HG02840 (cell line): ENCODE measurements around the gene MAEL.
"Not testable (repeated sequence)": the region's sequence is repeated elsewhere in the genome, so short reads cannot be mapped to it uniquely, and the experiment has no call there.

Source experiments
- ATAC-seq: cut with Tn5 transposase; IDR thresholded peaks from one replicate; pipeline ENCODE4 v1.9.1; 2021; ENCODE audit warnings: mild to moderate bottlenecking, moderate library complexity, moderate number of reproducible peaks; ENCODE audit not compliant: unreplicated experiment, low FRiP score

The MAEL gene

DNA sequence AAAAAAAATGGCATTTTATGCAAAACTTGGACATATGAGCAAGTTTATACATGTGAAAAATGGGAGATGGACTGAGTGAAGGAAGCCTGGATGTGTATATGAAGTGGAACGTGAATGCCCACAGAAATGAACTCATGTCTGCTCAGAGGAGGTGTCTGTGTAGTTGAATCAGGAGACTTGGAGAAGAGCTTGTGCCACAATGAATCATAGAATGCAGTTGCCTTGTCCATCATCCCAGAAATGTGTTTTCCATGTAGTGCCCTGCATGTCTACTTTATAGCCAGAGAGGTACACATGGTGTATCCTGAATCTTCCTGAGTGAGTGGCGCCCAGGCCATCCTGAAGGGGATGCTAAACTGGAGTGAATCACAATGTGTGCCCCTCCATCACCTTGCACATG, 11.1 kb upstream of the MAEL start:
- no peak for ATAC-seq

DNA sequence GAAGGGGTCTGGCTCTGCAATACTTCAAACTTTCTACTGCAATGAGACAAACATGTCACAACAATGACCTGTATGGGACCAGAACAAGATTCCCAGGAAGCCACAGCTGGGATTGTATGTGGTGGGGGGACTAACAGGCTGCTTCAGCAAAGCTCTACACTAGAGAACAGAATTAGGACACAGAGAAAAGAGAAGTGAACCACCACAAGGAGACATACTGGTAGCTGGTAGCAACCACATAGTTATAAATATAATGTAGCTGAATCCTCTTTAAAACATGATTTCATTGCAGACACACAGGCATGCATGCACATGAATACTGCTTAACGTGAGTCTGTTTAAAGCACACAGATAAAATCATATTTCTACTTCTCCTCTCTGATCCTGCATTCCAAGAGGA, 10.3 kb upstream of the MAEL start:
- ATAC-seq = no peak

DNA sequence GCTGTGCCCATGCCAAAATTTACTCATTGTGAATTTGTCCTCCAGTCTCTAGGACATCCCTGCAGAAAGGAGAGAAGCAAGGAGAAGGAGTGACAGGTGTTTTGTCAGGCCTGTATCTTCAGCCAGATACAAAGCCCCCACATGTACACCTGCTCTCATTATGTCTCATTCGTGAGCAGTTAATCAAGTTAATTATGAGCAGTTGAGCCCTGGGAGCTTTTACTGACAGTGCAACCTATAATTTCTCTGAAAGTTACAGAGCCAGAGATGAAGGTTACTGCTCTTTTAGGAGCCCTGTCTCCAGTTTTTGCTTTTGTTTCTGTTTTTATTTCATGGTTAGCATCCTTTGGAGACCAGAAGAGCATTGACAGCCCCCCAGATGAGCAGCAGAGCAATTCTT, 8.7 kb upstream of the MAEL start:
- no peak for ATAC-seq

DNA sequence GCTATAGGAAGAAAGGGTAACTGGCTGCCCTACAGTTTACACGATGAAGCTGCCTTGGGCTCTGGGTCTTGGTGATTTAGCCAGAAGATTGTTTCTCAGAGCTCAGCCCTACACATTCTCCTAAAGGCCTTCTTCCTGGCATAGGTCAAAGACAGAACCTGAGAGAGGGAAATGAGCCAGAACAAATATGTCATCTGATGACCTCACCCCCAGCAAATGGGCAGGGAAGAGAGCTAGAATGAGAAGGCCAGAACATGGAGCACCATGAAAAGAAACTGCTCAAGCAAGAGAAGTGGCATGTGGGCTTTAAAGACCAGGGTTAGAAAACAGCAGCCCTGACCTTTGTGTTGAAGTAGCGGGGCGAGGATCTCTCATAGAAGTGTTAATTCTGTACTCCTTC, 8.3 kb upstream of the MAEL start:
- ATAC-seq = no peak

DNA sequence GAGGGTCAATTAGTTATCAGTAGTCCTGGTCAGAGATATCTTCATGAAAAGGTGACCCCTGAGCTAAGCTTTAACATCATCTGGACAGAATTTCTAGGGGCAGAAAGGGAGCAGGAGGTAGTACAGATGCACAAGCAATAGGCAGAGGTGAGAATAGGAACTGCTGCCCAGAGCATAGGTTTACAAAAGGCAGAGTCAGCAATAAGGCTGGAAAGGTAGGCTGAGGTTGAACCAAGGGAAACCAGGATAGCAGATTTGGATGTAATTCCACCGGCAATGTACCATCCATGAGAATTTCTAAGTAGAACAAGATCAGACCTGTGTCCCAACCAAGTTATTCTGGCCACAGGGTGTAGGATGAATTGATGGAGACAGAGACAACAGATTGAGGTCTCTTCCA, 7.5 kb upstream of the MAEL start:
- ATAC-seq = no peak

DNA sequence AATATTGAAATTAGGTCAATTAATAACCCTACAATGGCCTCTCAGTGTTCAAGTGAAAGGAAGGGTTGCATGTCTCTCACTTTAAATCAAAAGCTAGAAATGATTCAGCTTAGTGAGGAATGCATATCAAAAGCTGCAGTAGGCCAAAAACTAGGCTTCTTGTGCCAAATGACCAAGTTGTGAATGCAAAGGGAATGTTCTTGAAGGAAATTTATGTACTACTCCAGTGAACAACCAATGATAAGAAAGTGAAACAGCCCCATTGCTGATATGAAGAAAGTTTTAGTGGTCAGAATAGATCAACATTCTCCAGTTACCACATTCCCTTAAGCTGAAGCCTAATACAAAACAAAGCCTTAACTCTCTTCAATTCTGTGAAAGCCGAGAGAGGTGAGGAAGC, 10.0 kb downstream of the MAEL start:
- no peak for ATAC-seq

DNA sequence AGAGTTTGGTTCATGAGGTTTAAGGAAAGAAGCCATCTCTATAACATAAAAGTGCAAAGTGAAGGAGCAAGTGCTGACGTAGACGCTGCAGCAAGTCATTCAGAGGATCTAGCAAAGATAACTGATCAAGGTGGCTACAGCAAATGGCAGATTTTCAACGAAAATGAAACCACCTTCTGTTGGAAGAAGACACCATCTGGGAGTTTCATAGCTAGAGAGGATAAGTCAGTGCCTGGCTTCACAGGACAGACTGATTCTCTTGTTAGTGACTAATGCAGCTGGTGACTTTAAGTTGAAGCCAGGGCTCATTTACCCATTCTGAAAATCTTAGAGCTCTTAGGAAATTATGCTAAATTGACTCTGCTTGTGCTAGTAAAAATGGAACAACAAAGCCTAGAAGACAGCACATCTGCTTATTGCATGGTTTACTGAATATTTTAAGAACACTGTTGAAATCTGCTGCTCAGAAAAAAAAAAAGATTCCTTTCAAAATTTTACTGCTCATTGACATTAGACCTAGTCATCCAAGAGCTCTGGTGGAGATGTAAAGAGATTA, 10.5 kb downstream of the MAEL start:
- ATAC-seq = no peak

DNA sequence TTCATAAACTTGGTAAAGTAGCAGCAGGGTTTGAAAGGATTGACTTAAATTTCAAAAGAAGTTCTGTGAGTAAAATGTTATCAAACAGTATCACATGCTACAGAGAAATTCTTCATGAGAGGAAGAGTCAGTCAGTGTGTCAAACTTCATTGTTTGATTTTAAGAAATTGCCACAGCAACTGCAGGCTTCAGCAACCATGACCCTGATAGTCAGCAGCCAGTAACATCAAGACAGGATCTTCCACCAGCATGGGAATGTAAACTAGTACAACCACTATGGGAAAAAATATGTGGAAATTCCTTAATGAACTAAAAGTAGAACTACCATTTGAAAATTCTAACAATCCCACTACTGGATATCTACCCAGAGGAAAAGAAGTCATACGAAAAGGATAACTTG, 11.5 kb downstream of the MAEL start:
- ATAC-seq = no peak

DNA sequence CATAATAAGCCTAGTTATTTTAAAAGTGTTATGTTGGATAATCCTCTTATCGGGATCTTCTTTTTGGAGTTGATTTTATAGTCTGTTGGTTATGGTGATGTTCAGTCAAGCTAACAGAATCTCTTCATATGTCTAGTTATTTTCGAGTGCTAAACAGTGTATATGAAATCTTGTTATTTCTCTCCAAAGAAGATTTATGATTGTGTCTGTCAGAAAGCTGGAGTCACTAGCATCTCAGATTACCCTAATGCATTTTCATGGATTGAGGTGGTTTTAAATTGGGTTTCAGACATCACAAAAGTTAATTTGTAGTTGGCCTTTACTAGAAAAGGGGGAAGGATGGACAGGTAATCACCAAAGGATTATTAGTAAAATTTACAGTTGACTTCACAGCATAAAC, 13.3 kb downstream of the MAEL start:
- no peak for ATAC-seq

DNA sequence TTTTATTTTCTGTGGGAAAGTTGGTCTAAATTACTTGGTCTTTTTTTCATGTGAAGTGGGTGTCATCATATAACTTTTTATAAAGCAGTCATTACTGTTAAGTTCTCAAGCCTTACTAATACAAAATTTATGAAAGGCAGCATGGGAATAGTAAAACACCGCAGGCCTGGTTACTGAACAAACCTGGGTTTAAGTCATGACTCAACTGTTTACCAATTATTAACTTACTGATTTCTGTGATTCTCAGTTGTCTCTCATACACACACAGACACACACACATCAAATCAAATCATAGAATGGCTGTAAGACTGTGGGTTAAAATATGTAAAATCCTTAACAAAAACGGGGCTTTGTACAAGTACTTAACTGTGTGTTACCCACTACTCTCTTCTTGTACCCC, 14.6 kb downstream of the MAEL start:
- ATAC-seq = no peak

DNA sequence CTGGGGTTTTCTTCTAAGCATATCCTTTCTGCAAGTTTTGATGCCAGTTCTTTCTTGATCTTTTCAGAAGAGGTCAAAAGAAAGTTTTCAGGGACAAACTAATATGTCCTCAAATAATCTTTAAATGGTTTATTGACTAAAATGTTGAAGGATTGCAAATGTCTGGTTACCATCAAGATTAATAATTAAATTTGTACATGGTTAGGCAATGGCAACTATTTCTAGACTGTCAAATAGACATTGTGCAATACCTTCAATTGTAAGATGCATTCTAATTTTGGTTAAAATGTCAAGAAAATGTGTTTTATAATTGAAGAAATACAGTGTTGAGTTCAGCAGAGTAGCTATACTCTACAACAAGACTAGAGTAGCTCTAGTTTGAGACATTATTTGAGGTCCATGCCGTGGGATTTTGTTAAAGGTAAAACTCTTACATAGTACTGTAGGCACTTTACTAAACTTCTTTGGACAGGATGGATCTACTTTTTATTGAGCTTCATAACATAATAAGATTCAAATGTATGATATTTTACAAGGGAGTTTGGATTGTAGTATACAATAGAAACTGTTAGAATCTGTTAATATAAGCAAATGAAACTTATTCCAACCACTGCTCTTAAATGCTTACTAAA, 22.6 kb downstream of the MAEL start:
- no peak for ATAC-seq

DNA sequence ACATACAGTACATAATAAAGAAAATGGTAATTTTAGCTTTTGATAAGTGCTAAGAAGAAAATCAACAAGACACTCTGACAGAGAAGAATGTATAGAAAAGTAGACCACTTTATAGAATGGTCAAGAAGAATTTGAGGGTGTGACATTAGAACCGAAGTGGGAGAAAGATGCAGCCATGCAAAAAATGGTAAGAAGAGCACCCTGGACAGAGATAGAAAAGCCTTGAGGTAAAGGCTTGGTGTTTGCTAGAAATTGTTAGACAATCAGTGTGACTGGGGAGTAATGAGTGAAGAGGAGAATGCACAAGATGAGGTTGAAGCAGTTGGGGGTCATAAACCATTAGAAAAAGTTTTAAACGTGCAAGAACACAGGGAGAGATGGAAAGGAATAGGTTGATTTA, 23.5 kb downstream of the MAEL start:
- ATAC-seq = no peak

DNA sequence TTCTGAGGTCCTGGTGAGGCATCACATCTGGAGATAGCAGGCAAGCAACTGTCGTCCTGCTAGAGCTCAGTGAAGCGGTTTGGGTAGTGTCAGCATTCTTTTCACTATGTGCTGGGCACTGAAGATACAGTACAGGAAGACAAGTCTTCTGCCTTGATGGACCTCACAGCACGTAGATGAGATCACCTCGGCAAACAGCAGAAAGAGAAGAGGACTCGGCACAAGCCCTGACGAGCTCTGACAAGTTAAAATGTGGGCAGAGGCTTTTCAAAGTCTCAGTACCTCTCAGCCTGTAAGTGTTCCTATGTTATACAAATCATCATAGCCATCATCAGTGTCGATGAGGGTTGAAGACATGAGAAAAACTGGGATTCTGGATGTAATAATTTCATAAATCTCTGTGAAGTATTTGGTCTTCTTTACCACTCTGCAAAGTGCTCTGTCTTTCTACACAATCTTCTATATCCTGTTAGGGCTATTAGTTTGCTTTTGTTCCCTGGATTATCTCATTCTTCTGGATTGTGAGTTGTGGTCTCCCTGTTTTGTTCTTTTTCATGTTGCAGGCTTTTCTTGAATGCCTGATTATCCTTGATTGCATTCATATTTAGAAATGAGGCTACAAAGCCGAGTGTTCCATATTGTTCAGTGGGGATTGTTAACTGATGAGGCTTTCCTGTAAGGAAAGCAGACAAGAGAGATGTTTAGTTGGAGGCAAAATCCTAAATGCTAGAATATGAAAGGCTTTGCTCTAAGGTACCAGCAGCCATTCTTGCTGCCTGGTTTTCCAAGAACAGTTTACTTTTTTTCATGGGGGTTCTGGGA, 24.2 kb downstream of the MAEL start:
- ATAC-seq = no peak

DNA sequence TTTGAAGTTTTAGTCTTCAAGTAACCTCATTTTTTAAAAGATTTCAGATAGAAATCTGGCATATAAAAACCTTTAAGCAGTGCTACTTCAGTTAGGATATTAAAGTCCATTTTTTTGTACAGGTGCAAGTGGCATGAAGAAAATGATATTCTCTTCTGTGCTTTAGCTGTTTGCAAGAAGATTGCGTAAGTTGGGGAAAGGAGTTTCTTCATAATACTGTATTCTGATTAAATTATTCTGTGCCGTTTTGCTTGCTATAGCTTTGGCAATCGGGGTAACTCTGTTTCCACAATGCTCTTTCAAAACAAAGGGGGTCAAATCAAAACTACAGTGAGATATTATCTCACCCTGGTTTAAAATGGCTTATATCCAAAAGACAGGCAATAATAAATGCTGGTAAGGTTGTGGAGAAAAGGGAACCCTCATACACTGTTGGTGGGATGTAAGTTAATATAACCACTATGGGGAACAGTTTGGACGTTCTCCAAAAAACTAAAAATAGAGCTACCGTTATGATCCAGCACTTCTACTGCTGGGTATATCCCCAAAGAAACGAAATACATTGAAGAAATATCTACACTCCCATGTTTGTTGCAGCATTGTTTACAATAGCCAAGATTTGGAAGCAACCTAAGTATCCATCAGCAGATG, 27.1 kb downstream of the MAEL start:
- no peak for ATAC-seq

DNA sequence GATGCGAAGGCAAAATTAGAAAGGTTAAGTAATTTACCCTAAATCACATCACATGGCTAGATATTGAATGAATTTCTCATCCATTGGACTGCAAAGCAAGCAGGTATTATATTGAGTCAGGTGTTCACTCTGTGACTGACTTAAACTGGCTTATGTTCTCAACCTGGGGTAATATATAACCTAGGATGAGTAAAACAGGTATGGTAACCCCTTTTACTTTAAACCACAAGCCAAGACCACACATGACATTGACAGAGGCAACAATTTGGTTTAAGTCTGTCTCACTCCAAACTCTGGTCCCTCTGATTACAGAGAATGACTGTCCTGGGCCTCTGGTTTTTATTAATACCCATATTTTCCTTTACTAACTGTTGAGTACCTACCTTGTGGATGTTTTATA, 33.3 kb downstream of the MAEL start:
- ATAC-seq = peak; percentile 79

DNA sequence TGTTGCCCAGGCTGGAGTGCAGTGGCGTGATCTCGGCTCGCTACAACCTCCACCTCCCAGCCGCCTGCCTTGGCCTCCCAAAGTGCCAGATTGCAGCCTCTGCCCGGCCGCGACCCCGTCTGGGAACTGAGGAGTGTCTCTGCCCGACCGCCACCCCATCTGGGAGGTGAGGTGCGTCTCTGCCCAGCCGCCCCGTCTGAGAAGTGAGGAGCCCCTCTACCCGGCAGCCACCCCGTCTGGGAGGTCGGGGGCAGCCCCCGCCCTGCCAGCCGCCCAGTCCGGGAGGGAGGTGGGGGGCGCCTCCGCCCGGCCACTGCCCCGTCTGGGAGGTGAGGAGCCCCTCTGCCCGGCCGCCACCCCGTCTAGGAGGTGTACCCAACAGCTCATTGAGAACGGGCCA, 40.5 kb downstream of the MAEL start:
- ATAC-seq = not testable (repeated sequence)

DNA sequence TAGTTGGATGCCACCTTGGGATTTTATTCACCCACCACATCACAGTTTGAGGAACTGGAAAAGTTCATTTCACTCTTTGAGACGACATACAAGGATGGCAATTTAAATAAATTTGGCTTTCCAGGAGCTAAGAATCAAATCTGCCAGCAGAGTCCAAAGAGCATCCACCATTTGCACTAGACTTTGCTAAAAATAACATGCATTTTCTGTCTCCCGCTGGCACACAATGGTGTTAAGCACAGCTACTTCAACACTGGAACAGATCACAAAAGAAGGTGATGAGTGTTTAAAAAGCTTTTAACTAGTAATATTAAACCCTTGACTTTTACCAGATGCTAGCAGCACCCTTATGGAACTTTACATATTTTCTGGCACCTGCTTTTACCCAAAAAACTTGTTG, 44.6 kb downstream of the MAEL start:
- no peak for ATAC-seq

DNA sequence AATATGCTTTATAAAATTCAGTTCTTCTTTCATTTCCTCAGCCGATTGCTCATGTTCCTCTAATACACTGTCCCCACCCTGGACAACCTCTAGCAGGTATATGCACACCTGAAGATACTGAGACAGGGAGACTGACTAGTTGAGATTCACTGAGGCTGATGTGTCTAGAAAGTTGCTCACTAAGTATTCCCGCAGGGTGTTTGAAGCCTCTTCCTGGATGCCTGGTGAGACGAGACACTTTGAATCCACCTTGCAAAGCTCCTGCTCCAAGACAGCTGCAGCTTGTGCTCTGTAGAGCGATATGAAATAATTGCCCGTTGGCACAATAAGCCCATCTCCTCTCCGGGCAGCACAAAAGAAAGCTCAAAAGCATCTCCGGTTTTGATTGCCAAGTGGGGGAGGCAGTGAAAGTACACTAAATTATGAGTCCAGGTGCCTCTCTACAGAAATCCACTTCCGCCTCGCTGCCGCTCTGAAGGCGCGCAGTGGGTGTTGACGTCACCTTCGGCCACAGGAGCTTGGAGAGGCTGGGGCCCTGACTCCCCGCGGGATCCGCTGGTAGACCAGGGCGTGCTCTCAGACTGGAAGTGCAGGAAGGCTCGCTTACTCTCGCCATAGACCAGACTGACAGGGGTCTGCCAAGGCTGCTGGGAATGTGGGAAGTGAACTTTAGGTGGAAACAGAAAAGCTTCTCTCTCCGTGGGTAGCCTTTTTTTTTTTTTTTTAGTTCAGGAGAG, 54.8 kb downstream of the MAEL start:
- ATAC-seq = peak; percentile 91

DNA sequence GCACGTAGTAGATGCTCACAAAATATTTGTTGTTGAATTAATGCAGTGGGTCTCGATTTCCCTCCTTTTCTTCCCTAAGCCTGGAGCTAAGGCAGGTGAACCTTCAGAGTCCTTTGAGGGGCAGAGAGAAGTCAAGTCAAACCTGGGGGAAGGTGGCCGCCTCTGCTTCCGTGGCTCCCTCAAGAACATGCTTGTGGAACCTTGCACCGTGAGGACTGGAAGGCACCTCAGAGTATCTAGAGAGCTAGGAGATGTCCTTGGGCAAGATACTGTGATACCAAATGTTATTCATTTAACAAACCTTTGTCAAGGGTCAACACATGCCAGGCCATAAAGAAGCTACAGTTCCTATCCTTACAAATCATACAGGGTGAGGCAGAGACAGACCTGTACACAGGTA, 62.8 kb downstream of the MAEL start:
- no peak for ATAC-seq

DNA sequence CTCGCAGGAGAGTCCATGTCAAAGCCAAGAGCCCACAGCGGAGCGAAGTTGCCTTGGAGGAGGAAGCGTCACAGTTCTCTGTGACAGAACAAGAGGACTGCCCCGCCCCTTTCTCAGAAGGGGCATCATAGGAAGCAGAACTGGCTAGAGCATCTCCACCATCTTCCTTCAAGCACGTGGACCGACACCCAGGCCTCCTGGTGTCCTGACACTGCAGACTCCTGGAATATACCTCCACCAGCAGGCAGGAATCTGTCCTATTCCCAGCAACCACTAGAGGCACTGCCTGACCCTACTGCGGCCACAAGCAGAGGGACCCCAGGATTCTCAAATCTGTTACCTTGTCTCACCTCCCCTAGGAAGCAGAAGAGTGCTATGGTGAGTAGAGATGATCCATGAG, 63.3 kb downstream of the MAEL start:
- no peak for ATAC-seq

DNA sequence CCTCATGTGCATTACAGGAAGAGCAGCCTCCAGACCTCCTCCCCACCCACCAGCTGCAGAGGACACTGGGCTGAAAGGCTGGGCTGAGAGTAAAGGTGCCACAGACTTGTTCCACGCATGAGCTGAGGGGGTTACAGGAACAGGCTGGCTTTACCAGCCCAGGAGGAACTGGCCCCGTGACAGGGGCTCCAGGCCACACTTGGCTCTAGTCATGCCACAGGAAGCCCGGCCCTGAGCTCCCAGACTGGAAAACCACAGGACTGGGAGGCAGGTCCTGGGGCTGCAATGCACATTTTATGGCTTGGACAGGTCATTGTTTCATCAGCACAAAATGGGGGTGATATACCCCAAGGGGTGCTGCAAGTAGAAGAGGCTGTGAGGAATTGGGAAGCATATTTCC, 65.5 kb downstream of the MAEL start:
- no peak for ATAC-seq
